Limb (tissue), 2 donors: ENCODE data around the gene CCDC9.
A peak's percentile ranks its signal among the peaks of the same experiment; 100 is the strongest.

Source experiments
- DNase-seq, 2 donors: peaks; one replicate each; pipeline ENCODE4 v3.0.0-alpha.2; 2016; ENCODE audit errors: extremely low spot score in 2 of 2

CCDC9 gene

DNA sequence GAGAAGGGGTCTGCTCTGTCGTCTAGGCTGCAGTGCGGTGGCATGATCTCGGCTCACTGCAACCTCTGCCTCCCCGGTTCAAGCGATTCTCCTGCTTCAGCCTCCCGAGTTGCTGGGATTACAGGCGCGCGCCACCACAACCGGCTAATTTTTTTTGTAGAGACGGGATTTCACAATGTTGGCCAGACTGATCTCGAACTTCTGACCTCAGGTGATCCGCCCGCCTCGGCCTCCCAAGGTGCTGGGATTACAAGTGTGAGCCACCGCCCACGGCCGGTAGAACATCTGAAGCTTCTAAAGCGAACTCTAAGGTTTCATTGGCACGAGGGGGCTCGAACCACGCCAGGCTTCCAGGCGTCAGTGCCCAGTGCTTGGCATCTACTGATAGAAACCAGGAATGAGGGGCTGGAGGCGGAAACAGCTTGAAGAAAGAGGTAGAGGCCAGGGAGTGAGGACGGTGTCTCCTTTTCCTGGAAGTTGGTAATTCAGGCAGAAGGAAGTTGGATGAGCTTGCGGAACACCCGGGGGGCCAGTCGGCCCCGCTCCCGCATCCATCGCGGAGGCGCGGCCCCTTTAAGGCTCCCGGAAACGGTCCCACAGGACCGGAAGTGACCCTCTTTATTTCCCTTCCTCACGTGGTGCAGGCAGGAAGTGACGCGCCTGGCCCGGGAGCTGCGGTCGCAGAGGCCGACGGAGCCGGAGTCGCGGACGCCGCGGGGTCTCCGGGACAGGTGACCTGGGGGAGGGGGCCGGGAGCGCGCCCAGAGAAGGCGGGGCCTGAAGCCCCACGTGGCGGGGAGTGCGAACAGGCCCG is at the start of gene CCDC9:
TSS of gene CCDC9 (plus strand) at position 647 of the 814 bp plus-strand sequence. CDS start 1,876 bp downstream, outside the sequence.
- DNase-seq = peak in 1 of 2 donors; percentile 96

DNA sequence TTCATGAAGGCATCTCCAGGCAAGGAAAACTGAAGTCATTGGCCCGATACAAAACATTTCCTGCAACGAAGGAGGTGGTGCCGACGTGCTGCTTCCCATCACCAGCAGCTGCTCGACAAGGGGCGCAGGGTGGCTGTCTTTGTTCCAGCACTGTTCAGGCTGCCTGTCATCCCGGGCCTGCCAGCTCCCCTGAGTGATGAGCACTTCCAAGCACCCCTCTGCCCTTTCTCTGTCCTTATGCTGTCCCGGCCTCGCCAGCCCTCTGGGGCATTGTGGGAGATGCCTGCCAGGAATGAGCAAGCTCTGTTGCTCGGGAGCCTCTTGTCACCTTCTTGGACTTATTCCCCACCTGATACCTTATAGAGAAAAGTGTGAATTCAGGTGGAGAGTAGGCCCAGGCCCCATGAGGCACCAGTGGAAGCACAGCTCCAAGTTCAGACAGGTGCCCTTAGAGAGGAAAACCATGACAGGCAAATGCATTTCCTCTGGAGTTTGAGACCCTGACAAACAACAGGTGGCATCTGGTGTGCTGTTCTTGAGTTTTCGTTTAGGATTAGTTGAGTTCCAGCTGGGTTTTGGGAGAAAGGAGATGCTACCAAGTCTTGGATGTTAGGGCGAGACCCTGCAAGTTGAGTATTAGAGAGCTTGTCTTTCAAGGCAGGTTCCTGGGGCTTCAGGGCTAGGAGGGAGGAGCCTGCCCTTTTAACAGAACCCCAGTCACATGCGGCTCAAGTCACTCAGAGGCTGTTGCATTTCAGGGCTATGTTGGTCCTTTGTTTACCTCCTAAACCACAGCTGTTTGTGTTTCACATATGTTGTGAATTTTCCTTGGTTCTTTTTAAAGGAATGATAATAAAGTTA is 46.8 kb upstream of the CCDC9 start:
- DNase-seq = no peak

DNA sequence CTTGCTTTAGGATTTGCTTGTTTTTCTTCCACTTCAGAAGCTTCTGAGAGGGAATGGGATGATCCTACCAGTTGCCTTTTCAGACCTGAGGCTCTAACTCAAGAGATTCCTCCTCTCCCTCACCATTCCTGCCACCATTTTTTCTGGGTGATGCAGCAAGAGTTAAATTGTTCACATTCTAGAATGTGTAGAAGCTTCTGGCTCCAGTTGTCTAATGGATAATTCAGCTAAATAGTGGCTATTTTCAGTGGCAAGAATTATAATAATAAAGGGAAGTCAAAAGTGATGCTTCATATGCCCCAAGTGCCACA is 46.2 kb upstream of the CCDC9 start:
- DNase-seq = no peak

DNA sequence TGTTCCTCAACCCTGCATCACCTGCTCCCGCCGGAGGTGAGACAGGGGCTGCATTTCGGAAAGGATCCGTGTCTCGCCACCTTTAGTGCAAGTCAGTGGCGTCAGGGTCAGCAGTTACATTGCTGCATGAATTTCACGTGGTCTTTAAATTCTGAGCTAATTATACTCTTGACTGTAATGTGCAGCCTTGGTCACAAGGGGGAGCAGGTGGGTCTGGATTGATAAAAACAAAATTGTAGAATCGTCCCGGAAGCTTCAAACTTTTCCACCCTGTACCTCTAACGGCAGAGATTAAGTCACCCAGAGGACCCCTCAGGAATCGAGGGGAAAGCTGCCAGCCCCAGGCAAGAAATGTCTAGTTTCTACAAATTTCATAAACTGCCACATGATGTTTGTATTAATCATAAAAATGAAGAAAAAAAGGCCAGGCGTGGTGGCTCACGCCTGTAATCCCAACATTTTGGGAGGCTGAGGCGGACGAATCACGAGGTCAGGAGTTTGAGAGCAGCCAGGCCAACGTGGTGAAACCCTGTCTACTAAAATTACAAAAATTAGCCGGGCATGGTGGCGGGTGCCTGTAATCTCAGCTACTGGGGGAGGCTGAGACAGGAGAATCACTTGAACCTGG is 45.5 kb upstream of the CCDC9 start:
- peak; percentile 71 to 81 for DNase-seq

DNA sequence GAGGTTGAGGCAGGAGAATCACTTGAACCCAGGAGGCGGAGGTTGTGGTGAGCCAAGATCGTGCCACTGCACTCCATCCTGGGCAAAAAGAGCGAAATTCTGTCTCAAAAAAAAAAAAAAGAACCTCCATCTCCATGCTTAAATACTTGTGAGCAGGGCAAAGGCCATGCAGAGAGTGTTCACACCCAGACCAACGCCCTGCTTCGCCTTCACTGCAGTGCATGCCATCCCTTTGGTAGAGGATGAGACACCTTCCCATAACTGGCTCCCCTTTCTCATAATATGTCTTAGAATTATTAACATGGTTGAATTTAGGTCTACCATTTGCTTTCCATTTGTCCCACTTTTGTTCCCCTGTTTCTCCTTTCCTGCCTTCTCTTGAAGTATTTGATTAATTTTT is 40.7 kb upstream of the CCDC9 start:
- DNase-seq = no peak

DNA sequence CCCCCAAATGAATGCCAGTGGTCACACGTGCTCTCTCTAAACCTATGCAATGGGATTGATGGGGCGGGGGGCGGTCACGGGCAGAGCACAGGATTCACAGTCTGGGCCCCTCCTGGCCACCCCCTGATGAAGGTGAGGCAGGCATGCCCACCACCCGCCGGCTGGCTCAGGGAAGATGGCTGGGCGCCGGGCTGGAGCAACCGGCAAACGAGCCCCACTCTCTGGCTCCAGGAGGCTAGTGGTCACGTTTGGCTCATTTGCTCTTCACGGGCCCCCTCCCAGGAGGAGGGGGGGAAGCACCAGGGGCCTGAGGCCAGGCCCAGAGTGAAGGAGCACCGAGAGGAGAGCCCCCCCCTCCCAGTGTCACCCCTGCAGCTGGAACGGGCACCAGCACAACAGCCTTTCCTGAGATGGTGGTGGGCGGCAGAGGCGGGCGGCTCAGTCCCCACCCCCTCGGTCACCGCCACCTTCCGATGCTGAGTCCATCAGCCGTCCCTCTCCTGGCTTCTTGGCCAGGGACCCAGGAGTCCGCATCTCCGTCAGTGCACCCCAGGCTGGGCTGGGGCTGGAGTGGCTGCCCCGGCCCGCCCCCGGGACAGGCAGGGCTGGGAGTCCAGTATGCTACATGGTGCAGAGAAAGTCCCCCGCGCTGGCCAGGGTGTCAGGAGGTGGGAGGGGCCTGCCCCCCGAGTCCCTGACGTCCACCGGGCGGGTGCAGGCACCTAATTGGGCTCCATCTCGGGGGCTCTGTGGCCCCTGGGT is 35.1 kb upstream of the CCDC9 start:
- no peak for DNase-seq

DNA sequence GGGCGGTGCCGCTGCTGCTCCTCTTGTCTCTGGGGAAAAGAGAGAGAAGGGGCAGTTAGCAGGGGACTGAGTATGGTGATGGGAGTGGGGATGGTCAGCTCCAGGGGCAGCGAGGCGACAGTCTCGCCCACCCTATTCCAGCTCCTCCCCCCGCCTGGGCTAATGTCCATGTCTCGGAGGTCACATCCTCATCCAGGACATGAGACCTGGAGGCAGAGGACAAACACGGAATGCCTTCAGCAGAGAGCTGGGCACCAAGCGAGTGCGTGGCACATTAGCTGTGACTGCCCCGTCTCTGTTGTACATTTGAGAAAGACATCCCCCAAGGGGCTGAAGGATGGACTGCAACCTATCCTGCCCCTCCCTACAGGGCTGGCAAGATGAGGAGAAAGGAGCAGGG is 34.4 kb upstream of the CCDC9 start:
- no peak for DNase-seq

DNA sequence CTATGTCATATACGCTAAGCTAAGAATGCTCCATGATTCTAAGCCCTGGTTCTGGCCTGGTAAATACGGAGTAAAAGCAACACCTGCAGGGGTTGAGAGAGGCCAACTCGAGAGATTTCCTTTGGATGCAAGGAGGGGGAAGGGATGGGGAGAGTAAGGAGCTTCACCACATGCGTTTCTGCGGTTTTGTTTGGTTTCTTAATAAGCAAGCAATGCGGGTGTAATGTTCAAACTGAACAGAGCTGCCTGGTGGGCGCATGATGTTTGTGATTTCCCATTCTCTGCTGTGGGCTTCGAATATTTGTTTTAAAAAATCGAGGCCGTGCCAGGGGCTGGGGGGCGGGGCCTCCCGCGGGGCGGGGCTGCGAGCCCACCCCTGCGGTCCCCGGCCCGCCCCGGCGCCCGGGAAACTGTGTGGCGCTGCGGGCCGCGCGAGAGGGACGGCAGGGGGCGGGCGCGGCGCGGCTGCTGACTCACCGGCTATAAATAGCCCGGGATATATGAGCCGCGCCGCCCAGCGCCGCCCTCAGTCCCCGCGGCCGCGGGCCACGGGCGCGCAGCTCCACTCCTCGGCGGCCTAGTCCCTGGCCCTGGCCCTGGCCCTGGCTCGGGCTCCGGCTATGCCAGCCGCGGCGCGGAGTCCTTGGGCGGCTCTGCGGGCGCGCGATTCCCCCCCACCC is 30.4 kb upstream of the CCDC9 start:
- DNase-seq = peak; percentile 91 to 94

DNA sequence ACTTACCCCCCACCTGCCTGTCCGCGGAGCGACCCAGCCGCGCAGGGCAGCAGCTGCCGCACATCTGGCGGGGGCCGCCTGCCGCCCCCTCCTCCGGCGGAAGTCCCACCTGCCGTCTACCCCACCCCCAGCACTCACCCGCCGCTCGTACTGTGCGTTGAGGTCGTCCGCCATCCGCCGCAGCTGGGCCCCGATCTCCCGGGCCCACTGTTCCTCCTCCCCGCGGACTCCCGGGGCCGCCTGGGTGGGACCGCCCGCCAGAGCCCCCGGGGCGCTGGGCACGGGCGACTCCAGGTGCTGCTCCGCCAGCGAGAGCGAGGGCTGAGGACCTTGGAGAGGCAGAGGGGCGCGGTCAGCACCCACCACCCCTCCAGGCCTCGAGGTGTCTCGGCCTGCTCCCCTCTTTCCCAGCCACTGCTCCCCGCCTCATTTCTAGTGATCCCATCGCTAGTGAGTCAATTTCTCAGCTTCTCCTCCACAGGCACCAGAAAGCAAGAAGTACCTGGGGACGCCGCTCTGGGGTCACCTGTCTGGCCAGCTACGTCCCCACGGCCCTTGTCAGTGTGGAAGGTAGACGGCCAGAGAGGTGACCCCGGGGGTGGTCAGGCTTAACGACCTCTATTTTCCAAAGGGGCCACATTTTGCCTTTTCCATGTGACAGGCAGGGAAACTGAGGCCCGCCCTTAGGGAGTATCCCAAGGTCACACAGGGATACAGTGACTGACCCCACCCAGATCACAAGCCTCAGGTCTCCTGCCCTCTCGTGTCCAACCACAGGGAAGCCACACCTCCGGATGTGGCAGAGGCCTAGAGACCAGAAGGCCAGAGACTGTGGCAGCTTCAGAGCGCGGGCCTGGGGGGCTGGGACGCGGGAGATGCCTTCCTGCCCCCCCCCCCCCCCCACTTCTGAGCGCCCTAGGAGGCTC is 29.6 kb upstream of the CCDC9 start:
- DNase-seq = peak in 1 of 2 donors; percentile 63

DNA sequence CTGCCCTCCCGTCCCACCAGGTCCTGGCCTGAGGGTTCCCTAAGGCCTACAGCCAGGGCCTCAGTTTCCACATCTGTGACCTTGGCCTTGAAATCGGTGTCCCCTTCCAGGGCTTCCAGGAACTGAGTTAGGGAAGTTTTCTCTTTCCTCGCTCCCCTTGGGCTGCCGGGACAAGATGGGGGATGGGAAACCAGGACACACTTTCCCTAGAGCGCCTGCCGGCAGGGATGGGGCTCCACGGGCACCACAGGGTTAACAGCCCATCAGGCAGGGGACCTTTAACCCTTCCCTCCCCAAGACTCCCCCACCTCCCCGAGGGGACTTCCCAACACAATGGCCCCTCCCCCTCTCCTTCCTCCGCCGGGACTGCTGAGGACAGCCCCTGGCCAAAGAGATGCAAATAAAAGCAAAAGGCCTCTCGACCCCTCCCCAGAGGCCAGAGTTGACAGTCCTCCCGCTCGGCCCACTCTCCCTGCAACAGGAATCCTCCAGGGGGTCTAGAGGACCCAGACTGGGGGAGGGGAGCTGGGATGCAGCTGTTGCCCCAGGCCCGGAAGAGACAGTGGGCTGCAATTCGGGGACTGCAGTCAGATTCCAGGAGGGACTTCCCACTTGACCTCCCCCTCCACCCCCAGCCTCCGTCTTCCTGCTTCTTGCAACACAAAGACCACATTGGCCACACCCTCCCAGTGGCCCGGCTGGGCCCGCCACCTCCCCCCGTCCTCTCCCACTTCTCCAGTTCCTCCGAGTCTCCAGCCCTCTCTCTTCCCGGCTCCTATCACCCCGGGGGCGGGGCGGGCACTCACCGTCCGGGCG is 28.8 kb upstream of the CCDC9 start:
- peak in 1 of 2 donors; percentile 79 for DNase-seq

DNA sequence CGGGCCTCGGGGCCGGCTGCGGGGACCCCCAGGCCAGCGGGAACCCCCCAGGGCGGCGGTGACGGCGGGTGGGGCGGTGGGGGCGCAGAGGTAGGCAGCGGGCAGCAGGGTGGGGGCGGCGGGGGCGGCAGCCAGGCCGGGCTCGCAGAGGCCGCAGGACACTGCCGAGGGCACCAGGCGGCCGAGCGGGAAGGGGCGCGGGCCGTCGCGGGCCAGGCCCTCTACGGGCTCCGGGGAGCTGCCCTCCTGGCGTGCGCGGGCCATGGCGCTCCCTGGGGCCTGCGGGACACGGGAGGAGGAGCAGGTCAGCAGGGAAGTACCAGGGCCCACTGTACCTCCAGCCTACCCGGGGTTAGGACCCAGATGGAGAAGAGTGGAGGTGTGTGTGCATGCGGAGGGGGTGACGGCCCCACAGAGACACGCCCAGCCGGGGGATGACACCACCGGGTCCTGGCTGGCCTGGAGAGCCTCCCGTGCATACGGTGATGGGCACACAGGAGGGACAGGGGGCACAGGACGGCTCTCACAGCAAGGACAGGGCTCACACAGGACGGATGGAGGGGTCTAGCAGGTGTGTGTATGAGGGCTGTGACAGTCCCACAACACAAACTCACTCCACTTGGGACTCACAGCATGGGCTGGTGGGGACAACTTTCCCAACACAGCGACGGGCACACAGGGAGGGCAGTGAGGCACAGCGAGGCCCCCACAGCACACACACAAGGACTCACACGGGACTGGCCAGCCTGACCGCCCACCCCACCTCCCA is 28.0 kb upstream of the CCDC9 start:
- DNase-seq = peak in 1 of 2 donors; percentile 46

DNA sequence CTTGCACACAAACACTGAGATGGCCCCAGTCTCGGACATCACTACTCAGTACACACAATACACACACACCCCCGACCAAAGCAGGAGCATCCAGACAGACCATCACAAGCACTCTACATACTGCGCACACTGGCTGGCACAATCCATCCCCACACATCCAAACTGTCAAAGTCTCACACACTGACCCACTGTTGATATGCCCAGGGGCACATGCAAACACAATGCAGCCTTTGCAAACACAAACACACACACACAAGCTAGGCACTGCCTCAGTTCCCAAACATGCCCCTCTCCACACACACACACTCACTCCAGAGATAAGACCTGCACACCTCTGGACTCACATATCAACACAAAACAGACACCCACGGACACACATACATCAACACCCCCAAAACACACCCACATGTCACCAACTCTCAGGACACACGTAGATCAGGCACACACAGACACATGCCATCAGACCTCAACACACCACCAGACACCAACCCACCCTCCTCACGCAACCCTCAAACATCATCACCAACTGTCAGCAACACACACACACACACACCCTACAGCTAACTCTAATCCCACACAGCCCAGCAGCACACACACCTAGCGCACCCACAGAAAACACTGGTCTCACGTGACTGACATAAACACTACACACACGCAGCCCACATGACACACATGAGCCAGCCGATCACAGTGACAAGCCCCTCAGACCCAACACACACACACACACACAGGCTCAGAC is 27.2 kb upstream of the CCDC9 start:
- DNase-seq = no peak

DNA sequence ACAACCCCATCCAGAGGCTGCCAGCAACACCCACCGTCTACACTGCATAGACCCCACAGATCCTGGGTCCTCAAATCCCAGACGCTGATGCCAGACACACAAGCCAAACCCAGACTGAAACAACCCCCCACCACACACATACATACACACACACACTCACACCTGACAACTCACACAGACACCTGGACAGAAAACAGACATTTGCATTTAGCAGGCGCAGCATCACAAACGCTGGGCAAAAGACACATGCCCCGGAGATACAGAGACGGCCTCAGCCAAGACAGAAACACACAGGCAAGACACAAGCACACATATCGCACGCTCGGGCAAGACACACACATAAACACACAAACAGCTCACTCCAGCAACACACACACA is 26.7 kb upstream of the CCDC9 start:
- DNase-seq = peak in 1 of 2 donors; percentile 51

DNA sequence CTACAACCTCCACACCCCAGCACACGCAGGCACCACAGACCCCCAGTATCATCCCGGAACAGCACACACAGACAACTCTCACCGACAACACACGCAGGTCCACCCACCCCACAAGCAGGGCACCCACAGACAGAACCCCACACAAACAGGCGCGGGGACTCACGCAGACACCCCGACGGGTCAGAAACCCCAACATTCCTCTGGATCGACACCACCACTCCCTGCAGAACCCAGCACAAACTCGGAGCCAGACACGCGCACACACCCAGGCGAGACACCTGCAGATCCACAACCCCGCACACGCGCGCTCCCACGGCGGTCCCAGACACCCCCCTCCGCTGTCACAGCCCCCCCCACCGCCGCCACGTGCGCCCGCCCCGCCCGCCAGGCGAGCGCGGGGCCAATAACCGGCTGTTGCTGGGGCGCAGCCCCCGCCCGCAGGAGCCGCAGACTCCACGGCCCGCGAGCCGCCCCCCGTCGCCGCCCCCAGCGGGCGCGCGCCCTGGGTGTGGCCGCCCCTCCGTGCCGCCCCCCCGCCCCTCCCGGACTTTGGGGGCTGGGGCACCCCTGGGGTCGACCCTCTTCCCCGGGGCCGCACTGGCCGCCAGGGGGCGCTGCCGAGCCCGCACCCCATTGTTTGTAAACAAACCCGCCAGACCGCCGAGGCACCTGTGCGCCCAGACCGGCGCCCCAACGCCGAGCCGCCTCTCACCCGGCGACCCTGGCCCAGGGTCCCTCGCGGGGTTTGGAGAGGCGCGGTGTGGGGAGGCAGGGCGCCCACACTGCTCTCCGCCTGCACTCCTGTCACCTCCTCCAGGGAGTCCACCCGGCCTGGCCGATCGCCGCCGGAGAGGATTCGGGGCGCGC is 26.0 kb upstream of the CCDC9 start:
- peak in 1 of 2 donors; percentile 83 for DNase-seq

DNA sequence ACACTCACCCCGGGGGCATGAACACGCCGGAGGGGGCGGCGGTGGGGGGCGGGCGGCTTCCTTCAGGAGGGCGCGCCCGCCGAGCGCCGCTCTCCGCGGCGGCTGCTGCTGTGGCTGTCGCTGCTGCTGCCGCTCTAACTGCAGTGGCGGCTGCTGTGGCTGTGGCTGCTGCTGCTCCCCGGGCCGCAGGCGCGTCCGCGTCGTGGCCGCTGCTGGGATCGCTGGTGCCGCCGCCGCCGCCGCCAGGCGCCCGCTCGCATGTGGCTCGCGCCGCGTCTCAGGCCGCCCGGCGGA is 25.5 kb upstream of the CCDC9 start, which contains the start of gene BBC3:
TSS of gene BBC3 (minus strand) at position 279 of the 294 bp plus-strand sequence. CDS start 2,768 bp downstream, outside the sequence.
- DNase-seq = no peak

DNA sequence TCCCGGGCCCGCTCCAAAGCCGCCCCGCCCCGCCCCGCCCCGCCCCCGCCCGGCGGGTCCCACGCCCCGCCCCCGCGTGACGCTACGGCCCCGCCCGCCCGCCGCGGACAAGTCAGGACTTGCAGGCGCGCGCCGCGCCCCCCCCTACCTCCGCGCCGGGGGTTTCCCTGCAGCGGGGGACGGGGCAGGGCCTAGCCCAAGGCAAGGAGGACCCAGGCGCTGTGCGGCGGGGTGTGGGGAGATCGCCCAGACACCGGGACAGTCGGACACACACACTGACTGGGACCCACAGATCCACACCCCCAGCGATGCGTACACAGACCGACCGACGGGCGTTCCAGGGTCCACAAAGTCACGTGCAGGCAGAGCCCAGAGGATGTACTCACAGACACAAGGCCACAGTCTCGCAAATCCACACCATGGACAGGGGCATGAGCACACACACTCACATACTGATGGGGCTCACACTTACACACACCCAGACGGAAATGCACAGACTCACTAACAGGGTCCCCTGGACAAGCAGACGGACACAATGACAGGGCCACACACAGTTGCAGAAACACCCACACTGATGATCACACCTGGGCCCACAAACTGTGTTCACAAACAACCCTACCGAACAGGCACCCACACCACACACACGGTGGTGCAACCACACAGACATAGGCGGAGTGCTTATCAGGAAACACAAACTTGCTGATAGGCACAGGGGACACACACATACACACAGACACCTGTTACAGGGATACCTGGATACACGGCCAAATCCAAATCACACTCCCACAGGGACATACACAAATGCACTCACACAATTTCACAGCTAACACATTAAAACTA is 24.9 kb upstream of the CCDC9 start:
- DNase-seq = peak; percentile 61 to 90
